Lower lobe of right lung (tissue), 2 donors: ENCODE results near the gene NSD1. TPM values are rescaled to one million over a fixed set of nuclear protein-coding genes. Genes with fewer than 3 reads are reported as not detected.

Experiments used
- ATAC-seq, 2 donors: fragments of 200-7000 bp; cut with Tn5 transposase; one replicate each; pipeline ENCODE4 v1.9.1; 2020 to 2022; ENCODE audit warnings: mild to moderate bottlenecking in 2 of 2, moderate library complexity in 2 of 2
- DNase-seq: peaks from one replicate; pipeline ENCODE4 v3.0.0-alpha.2; 2020
- H3K27ac ChIP-seq: fragments of 200-600 bp; one replicate; pipeline ENCODE4 v1.8.0; 2022
- H3K27me3 ChIP-seq: fragments of 200-600 bp; one replicate; pipeline ENCODE4 v1.8.0; 2022; ENCODE audit warnings: low read depth
- H3K36me3 ChIP-seq: fragments of 200-600 bp; one replicate; pipeline ENCODE4 v1.8.0; 2022; ENCODE audit warnings: mild to moderate bottlenecking
- H3K4me1 ChIP-seq: fragments of 200-600 bp; one replicate; pipeline ENCODE4 v1.8.0; 2022
- H3K4me3 ChIP-seq: fragments of 200-600 bp; one replicate; pipeline ENCODE4 v1.8.0; 2022; ENCODE audit warnings: mild to moderate bottlenecking
- H3K9me3 ChIP-seq: fragments of 200-600 bp; one replicate; pipeline ENCODE4 v1.8.0; 2022
- intact Hi-C: fragments of 100-400 bp; cut with DNase I; formaldehyde crosslinking; loops from one replicate; pipeline ENCODE4 v1.11.0; 2022
- total RNA-seq: library from RNA; stranded (reverse); fragmentation: NEBNext Ultra II Directional; extraction: Animal tissue kit (Norgen Biotek cat#: 25700); gene quantifications from one replicate; pipeline ENCODE4 v1.2.1, GENCODE V29; 2021
- TF ChIP-seq, protein P1 (sequence below): fragments of 200-600 bp; IDR thresholded peaks from one replicate; pipeline ENCODE4 v1.8.0; 2022; ENCODE audit warnings: antibody characterized with exemption, mild to moderate bottlenecking
- donor health status: DM: no; HTN: yes; CAD: no; lungs with severe emphysema.

Gene NSD1
- total RNA-seq, 1 donor from 2014 or later: 75.5 TPM

DNA sequence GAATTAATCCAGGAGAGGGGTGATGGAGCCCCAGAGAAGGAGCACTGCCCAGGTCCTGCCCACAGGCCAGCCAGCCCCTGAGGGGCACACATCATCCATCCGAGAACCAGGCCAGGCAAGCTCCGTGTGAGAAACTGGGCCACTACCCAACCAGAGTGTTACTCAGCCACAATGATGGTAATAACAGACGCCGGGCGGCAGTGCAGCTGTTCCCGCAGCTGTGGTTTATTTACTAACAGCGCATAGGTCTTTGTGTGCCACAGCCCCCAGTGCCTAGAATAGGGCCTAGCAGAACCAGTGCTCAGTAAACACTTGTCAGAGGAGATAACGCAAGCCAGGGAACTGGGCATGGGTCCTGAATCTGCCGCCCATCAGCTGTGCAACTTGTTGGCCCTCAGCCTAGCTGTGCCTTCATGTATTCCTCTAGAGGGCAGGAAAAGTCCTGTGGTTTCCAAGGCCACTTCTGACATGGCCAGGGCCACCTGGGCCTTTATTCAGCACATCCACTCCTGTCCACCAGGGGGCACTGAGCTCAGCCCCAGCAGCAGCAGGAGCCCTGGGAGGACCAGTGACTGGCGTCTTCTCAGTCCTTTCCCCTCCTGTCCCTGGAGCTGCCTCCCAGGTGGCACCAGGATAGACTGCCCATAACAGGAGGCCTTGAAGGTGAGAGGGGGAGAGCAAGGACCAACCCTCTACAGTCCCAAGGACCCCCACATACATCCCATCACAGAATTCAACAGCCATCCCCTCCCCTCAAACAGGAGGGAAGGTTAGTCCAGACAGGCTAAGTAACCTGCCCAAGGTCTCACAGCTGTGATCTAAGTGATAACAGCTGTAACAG lies 176.0 kb downstream of the NSD1 start:
- ATAC-seq: peak; percentile 31 to 41

DNA sequence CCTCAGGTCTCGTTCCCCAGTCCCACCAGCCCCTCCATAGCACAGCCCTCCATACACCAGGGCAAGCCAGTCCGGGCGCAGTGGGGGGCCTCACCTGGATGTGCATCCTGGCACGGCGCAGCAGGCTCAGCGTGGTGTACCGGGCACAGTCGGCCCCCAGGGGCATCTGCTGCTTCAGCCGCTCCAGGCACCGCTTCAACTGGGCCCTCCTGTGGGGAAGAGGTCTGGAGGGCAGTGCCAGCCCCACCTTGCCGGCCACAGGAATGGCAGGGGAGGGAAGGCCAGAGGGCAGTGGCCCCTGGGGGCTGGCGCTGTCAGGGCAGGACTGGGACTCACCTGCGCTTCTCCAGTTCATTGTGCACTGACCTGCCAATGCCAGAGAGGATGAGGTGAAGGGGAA lies 176.8 kb downstream of the NSD1 start:
- peak overlapping the region; percentile 24 for H3K27ac ChIP-seq
- peaks cover 63% of the 10 kb centered on the region for H3K4me1 ChIP-seq
- H3K27me3 ChIP-seq: no peaks in the 10 kb centered on the region
- DNase-seq (no peak), ATAC-seq (no peak)
- H3K9me3 ChIP-seq: no peaks in the 10 kb centered on the region
- TF ChIP-seq, protein P1, sequence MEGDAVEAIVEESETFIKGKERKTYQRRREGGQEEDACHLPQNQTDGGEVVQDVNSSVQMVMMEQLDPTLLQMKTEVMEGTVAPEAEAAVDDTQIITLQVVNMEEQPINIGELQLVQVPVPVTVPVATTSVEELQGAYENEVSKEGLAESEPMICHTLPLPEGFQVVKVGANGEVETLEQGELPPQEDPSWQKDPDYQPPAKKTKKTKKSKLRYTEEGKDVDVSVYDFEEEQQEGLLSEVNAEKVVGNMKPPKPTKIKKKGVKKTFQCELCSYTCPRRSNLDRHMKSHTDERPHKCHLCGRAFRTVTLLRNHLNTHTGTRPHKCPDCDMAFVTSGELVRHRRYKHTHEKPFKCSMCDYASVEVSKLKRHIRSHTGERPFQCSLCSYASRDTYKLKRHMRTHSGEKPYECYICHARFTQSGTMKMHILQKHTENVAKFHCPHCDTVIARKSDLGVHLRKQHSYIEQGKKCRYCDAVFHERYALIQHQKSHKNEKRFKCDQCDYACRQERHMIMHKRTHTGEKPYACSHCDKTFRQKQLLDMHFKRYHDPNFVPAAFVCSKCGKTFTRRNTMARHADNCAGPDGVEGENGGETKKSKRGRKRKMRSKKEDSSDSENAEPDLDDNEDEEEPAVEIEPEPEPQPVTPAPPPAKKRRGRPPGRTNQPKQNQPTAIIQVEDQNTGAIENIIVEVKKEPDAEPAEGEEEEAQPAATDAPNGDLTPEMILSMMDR: no peak
- peaks cover 24% of the 10 kb centered on the region for H3K36me3 ChIP-seq
- intact Hi-C loops: no loop called here
- no peak overlapping the region for H3K4me3 ChIP-seq

More for the DNA sequence above, 176.0 kb downstream of the NSD1 start:
- no peak overlapping the region for H3K4me3 ChIP-seq
- TF ChIP-seq, protein P1: peak; percentile 89
- intact Hi-C loops: no loop called here
- no peaks in the 10 kb centered on the region for H3K27me3 ChIP-seq
- no peaks in the 10 kb centered on the region for H3K9me3 ChIP-seq
- H3K4me1 ChIP-seq: peaks cover 71% of the 10 kb centered on the region
- peak; percentile 80 for DNase-seq
- peaks cover 30% of the 10 kb centered on the region for H3K36me3 ChIP-seq
- H3K27ac ChIP-seq: no peak overlapping the region

DNA sequence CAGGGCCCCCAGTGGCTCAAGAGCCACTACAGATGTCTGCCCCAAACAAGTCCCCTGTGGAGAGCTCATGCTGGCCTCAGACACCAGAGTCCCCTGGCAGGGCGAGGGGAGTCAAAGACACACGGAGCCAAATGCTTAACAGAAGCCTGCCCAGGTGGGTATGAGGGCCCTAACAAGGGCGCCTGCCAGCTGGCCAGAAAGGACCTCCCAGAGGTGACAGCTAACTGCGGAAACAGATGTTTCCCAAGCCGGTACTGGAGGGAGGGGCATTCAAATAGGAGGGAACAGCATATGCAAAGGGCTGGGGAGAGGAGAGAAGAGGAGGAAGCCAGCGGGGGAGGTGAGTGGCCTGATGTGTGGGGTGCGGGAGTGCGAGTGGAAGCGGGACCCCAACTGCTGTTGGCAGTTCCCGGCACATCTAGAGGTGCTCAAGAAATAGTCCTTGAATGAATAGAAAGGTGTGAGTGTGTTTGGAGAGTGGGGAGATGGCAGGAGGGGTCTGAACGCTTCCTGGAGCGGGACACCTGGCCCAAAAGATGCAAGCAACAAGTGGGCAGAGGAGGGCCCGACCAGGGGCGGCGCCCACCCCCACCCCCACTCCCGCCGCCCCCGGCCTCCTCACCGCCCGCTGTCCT lies 177.3 kb downstream of the NSD1 start:
- peak overlapping the region; percentile 62 for H3K4me3 ChIP-seq
- intact Hi-C loops: no loop called here
- peaks cover 19% of the 10 kb centered on the region for H3K36me3 ChIP-seq
- TF ChIP-seq, protein P1: no peak
- peak overlapping the region; percentile 24 for H3K27ac ChIP-seq
- H3K9me3 ChIP-seq: no peaks in the 10 kb centered on the region
- DNase-seq: no peak
- H3K27me3 ChIP-seq: no peaks in the 10 kb centered on the region
- peaks cover 57% of the 10 kb centered on the region for H3K4me1 ChIP-seq
- peak in 1 of 2 donors; percentile 1 for ATAC-seq

DNA sequence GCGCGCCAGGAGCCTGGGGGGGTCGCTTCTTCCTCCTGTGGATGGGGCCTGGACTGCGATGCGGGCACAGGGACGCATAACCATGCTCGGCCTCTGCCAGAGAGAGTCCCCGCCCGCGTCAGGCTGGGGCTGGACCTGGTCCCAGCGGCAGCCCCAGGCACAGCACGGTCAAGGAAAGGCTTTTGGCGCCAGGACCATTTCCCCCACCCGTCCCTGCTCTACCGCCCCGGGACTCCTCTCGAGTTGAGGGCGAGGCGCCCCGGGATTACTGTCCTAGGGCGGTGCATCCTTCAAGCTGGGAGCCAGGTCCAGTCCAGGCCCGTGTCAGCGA lies 177.8 kb downstream of the NSD1 start:
- DNase-seq: no peak
- peak overlapping the region; percentile 24 for H3K27ac ChIP-seq
- H3K27me3 ChIP-seq: no peaks in the 10 kb centered on the region
- H3K4me3 ChIP-seq: peak overlapping the region; percentile 62
- TF ChIP-seq, protein P1: no peak
- intact Hi-C loops: no loop called here
- peak in 1 of 2 donors; percentile 2 for ATAC-seq
- H3K9me3 ChIP-seq: no peaks in the 10 kb centered on the region
- H3K4me1 ChIP-seq: peaks cover 55% of the 10 kb centered on the region
- peaks cover 14% of the 10 kb centered on the region for H3K36me3 ChIP-seq

DNA sequence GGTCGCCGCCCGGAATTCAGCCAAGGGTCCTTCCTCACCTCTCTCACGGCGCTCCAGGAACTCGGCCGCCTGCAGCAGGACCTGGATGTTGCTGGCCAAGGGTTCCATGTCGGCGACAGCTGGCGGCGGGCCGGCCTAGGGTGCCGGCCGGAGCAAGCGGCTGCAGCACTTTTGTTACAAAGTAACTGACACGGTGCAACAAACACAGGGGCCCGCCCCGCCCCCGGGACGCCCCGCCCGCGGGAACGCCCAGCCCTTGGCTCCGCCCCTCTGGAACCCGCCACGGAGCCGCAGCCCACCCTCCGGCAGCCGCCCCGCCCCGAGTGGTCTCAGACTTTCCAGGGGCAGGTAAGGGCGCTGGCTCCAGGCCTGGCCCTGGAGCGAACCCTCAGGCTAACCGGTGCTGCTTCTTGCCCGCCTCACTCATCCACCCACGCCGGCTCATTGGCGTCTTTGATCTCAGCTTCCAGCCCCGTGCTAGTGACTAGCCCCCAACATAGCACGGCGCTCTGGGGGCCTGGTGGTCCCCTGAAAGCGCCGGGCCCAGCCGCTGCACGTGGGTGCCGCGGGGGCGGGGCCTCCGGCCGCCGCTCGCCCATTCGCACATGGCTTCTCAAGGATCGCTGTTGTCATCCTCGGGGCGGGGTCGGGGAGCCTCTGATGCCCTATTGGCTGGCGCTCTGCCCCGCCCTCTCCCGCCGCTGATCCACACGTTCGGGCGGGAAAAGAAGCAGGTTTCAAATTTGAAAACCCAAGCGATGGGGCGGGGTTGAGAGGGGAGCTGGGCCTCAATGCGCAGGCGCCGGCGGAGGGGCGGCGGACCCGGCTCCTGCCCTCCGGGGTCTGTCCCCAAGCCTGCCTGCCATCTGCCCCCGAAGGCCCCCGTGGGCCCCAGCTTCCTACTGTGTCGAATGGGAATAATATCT lies 178.4 kb downstream of the NSD1 start, which contains the start of gene MXD3:
Gene MXD3, minus strand, starts transcription at position 176 of the 926 bp plus-strand sequence. Its CDS starts 68 bp downstream, at position 108.
- intact Hi-C loops: no loop called here
- Histone ChIP-seq H3K36me3 (peaks cover 8% of the 10 kb centered on the region), H3K27ac (peak within 1 kb of the TSS; percentile 24), H3K9me3 (no peaks in the 10 kb centered on the region), H3K4me1 (peaks cover 48% of the 10 kb centered on the region), H3K4me3 (peak within 1 kb of the TSS; percentile 62), H3K27me3 (no peaks in the 10 kb centered on the region)
- ATAC-seq: peak; percentile 93 to 96
- DNase-seq: peak; percentile 98
- TF ChIP-seq, protein P1: no peak
